Duodenal mucosa (tissue), 2 donors: ENCODE measurements around the gene CAPZB.

Experiments used
- H3K27ac ChIP-seq: one replicate; pipeline ENCODE4 v1.7.0; 2013; ENCODE audit warnings: low read depth, low read length
- H3K27me3 ChIP-seq, 2 donors: one replicate each; pipeline ENCODE4 v1.7.0; 2013; ENCODE audit warnings: low read length in 2 of 2, control low read depth in 1 of 2; ENCODE audit not compliant: insufficient read depth in 2 of 2, control insufficient read depth in 1 of 2
- H3K36me3 ChIP-seq, 2 donors: one replicate each; pipeline ENCODE4 v1.7.0; 2013; ENCODE audit warnings: low read length in 2 of 2, control low read depth in 1 of 2; ENCODE audit not compliant: insufficient read depth in 2 of 2, control insufficient read depth in 1 of 2
- H3K4me1 ChIP-seq, 2 donors: one replicate each; pipeline ENCODE4 v1.7.0; 2013; ENCODE audit warnings: low read length in 2 of 2, control low read depth in 1 of 2; ENCODE audit not compliant: insufficient read depth in 2 of 2, control insufficient read depth in 1 of 2
- H3K4me3 ChIP-seq, 2 donors: one replicate each; pipeline ENCODE4 v1.7.0; 2013; ENCODE audit warnings: low read length in 2 of 2, low read depth in 1 of 2
- H3K9ac ChIP-seq, 2 donors: one replicate each; pipeline ENCODE4 v1.7.0; 2013; ENCODE audit warnings: low read length in 2 of 2, low read depth in 1 of 2
- H3K9me3 ChIP-seq, 2 donors: one replicate each; pipeline ENCODE4 v1.7.0; 2013; ENCODE audit warnings: low read length in 2 of 2, control low read depth in 1 of 2; ENCODE audit not compliant: control insufficient read depth in 1 of 2

Gene CAPZB

DNA sequence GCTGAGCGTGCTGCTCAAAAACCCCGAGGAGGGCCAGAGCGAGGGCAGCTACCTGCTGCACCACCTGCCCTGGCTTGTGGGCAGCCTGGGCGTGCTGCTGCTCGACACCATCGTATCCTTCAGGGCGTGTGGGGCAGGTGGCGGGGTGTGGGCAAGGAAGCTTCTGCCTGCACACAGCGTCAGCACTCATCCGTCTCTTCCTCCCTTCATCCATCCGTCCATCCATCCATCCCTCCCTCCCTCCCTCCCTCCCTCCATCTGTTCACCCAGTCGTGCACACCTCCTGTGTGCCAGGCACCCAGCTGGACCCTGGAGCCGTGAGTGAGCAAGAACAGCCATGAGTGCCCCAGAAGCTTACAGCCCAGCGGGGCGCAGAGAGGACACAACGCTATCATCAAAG lies 158.0 kb downstream of the CAPZB start:
- Histone ChIP-seq H3K4me1 (peaks cover 0 to 7% of the 10 kb centered on the region in 2 donors), H3K36me3 (peaks cover 14 to 46% of the 10 kb centered on the region in 2 donors), H3K27me3 (no peaks in the 10 kb centered on the region), H3K27ac (no peak overlapping the region), H3K4me3 (no peak overlapping the region), H3K9me3 (no peaks in the 10 kb centered on the region), H3K9ac (no peak overlapping the region)

DNA sequence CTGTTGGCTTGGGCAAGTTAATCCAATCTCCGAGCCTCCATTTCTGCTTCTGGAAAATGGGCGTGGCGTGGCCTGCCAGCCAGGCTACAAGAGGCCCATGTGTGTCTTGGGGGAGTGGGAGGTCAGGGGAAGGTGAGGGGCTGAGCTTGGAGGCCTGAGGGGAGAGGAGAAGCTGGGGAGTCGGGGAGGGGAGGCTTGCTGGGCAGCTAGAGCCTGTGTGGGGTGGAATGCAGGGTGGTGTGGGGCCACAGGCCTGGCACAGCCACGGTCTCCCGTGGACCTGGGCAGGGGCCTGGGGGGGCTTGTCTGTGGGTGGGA lies 158.6 kb downstream of the CAPZB start:
- Histone ChIP-seq H3K4me3 (no peak overlapping the region), H3K9me3 (no peaks in the 10 kb centered on the region), H3K27me3 (no peaks in the 10 kb centered on the region), H3K27ac (no peak overlapping the region), H3K4me1 (peaks cover 0 to 7% of the 10 kb centered on the region in 2 donors), H3K9ac (no peak overlapping the region), H3K36me3 (peaks cover 14 to 46% of the 10 kb centered on the region in 2 donors)

GRCh38 chr1:19325958-19326747 lies 159.2 kb downstream of the CAPZB start:
- H3K9me3 ChIP-seq = no peaks in the 10 kb centered on the region
- H3K9ac ChIP-seq = no peak overlapping the region
- H3K4me1 ChIP-seq = peaks cover 0 to 7% of the 10 kb centered on the region in 2 donors
- H3K4me3 ChIP-seq = no peak overlapping the region
- no peak overlapping the region for H3K27ac ChIP-seq
- H3K27me3 ChIP-seq = no peaks in the 10 kb centered on the region
- peaks cover 14 to 46% of the 10 kb centered on the region in 2 donors for H3K36me3 ChIP-seq

GRCh38 chr1:19325368-19325957 lies 159.9 kb downstream of the CAPZB start:
- Histone ChIP-seq H3K36me3 (peaks cover 14 to 46% of the 10 kb centered on the region in 2 donors), H3K9ac (no peak overlapping the region), H3K9me3 (no peaks in the 10 kb centered on the region), H3K27me3 (no peaks in the 10 kb centered on the region), H3K27ac (no peak overlapping the region), H3K4me3 (no peak overlapping the region), H3K4me1 (peaks cover 0 to 4% of the 10 kb centered on the region in 2 donors)

DNA sequence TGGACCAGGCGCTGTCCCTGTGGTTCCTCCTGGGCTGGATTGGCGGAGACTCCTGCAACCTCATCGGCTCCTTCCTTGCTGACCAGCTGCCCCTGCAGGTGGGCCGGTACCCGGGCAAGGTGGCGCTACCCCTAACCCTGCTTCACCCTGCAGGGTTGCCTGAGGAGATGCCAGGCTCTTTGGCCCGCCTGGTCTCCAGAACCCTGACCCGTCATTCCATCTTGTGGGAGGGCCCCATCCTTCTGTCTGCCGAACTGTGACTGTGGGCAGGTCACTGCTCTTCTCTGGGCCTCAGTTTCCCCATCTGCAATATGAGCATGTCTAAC lies 160.7 kb downstream of the CAPZB start:
- Histone ChIP-seq H3K4me3 (no peak overlapping the region), H3K36me3 (peaks cover 14 to 46% of the 10 kb centered on the region in 2 donors), H3K27ac (no peak overlapping the region), H3K9ac (no peak overlapping the region), H3K27me3 (no peaks in the 10 kb centered on the region), H3K9me3 (no peaks in the 10 kb centered on the region), H3K4me1 (no peaks in the 10 kb centered on the region)

- H3K9me3 ChIP-seq = no peaks in the 10 kb centered on the region
- H3K4me3 ChIP-seq = no peak overlapping the region
- no peaks in the 10 kb centered on the region for H3K27me3 ChIP-seq
- H3K27ac ChIP-seq = no peak overlapping the region
- no peaks in the 10 kb centered on the region for H3K4me1 ChIP-seq
- H3K36me3 ChIP-seq = peaks cover 14 to 49% of the 10 kb centered on the region in 2 donors
- no peak overlapping the region for H3K9ac ChIP-seq
These were observed 161.2 kb downstream of the CAPZB start for GRCh38 chr1:19323987-19324664.

GRCh38 chr1:19322481-19322880 lies 162.9 kb downstream of the CAPZB start:
- no peaks in the 10 kb centered on the region for H3K9me3 ChIP-seq
- no peak overlapping the region for H3K27ac ChIP-seq
- H3K4me1 ChIP-seq = no peaks in the 10 kb centered on the region
- no peaks in the 10 kb centered on the region for H3K27me3 ChIP-seq
- no peak overlapping the region for H3K9ac ChIP-seq
- H3K36me3 ChIP-seq = peaks cover 11 to 52% of the 10 kb centered on the region in 2 donors
- no peak overlapping the region for H3K4me3 ChIP-seq

GRCh38 chr1:19321071-19321470 lies 164.3 kb downstream of the CAPZB start:
- H3K4me3 ChIP-seq = no peak overlapping the region
- H3K27me3 ChIP-seq = no peaks in the 10 kb centered on the region
- no peak overlapping the region for H3K9ac ChIP-seq
- H3K27ac ChIP-seq = no peak overlapping the region
- H3K36me3 ChIP-seq = peaks cover 11 to 40% of the 10 kb centered on the region in 2 donors
- H3K9me3 ChIP-seq = no peaks in the 10 kb centered on the region
- peaks cover 0 to 2% of the 10 kb centered on the region in 2 donors for H3K4me1 ChIP-seq

- no peak overlapping the region for H3K4me3 ChIP-seq
- H3K27ac ChIP-seq = no peak overlapping the region
- H3K4me1 ChIP-seq = peaks cover 0 to 10% of the 10 kb centered on the region in 2 donors
- no peaks in the 10 kb centered on the region for H3K9me3 ChIP-seq
- H3K27me3 ChIP-seq = no peaks in the 10 kb centered on the region
- no peak overlapping the region for H3K9ac ChIP-seq
- peaks cover 7 to 23% of the 10 kb centered on the region in 2 donors for H3K36me3 ChIP-seq
These were observed 166.1 kb downstream of the CAPZB start for GRCh38 chr1:19319196-19319595.

DNA sequence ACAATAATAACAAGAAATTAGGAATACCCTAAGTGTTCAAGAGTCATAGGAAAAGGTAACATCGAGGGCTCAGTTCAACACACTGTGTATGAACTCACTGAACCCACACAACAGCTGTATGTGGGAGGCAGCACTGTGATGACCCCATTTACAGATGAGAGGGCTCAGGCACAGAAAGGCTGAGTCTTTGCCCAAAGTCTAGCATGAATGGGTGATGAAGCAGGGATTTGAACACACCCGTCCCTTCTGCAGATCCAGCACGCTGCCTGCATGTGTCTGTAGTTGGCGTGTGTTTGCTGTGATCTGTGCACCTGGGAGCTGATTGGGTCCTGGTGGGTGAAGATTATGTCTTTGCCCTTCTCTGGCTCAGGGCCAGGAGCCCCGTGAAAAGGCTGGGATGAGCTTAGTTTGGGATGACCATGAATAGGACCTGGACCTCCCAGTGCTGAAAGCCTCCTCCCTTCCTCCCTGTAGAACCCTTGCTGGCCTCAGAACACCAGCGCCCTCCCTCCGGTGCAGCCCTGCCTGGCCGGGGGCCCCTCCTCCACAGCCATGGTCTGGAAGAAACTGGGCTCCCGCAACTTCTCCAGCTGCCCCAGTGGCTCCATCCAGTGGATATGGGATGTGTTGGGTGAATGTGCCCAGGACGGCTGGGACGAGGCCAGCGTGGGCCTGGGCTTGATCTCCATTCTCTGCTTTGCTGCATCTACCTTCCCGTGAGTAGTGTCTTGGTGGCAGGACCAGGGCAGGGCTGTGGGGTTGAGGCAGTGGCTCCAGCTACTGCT lies 168.0 kb downstream of the CAPZB start:
- no peaks in the 10 kb centered on the region for H3K27me3 ChIP-seq
- H3K9ac ChIP-seq = no peak overlapping the region
- H3K4me3 ChIP-seq = no peak overlapping the region
- H3K4me1 ChIP-seq = peaks cover 13 to 26% of the 10 kb centered on the region in 2 donors
- no peaks in the 10 kb centered on the region for H3K9me3 ChIP-seq
- H3K27ac ChIP-seq = no peak overlapping the region
- peaks cover 0 to 16% of the 10 kb centered on the region in 2 donors for H3K36me3 ChIP-seq
